DMS114 treated with DMSO at 0.1 percent for 48 hours (cell line): ENCODE measurements around the gene TRAK1.

Source experiments
- DNase-seq: peaks from one replicate; lab custom pipeline; 2025; ENCODE audit not compliant: unreplicated experiment; lab: John Stamatoyannopoulos, UW

Gene TRAK1

DNA sequence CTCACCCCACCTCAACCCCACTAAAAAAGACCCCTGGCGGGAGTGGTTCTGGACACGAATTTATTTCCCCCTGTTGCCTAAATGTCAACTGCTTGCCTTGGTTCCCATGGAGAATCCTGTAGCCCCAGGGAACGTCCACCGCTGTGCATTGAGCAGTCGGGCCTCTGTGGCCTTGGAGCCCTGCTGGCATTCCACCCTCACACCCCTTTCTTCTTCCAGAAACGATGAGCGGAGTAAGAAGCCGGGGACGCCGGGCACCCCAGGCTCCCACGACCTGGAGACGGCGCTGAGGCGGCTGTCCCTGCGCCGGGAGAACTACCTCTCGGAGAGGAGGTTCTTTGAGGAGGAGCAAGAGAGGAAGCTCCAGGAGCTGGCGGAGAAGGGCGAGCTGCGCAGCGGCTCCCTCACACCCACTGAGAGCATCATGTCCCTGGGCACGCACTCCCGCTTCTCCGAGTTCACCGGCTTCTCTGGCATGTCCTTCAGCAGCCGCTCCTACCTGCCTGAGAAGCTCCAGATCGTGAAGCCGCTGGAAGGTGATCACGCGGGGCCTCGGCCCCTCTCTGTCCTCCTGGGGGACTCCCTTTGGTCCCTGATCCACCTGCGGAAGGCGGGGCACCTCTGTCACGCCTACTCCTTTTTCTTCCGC is 111.2 kb downstream of the TRAK1 start:
- no peak for DNase-seq

DNA sequence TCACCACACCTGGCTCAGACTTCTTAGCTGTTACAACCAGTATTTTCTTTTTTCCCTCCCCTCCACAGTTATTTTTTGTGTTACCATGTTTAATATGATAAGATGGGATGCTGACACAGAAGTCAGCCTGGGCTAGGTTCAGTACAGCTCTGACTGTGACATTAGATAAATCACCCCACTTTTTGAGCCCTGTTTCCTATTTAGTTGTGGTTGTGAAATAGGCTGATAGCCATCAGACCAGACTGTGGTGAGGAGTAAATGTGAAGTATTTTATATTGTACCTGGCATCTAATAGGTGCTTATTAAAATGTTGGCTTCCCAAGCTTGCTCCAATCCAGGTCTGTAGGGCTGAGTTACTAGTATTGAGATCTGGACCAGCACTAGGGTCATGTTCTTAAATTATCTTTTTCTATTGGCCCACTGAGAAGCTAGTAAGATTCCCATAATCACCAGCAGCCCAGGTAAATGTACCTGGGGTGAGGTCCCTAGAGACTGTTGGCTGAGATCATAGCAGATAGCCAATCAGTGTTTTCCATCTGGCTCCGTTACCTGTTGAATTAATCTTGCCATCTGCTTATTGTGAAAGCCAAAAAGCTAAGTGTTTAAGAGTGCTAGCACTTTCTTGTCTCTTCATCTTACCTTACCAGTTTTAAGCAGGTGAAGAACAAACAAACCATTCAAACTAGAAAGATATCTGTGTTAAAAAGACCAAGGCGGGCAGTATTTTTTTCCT is 113.9 kb downstream of the TRAK1 start:
- DNase-seq: no peak

DNA sequence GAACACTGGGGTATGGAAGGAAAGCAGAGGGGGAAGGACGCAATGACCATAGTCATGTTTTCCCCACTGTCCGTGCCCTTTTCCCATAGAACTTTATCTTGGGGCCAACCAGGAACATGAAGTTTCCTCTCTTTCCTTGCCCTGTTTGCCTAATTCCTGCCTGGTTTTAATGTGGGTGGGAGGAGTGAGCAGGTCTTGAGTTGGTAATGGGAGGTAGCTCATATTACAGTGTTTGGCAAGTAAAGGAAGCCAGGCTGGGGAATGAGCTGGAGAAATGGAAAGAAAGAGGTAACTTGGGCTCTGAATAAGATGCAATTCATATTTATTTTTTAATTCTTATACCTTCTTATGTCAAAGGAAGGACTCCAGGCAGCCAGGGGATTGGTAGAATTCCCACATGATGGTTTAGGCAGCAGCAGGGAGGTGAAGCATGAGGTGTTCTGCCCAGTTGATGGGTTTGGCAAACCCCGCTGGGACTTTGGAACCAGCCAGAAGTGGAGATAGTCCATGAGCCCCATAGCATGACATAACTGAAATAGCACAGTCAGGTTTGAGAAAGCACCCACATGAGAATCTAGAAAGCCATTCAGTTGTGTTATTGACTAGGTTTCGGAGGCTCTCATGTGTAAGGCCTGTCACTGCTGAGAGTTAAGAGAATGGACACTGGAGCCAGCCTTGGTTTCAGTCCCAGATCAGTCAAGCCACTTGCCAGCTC is 114.8 kb downstream of the TRAK1 start:
- no peak for DNase-seq

DNA sequence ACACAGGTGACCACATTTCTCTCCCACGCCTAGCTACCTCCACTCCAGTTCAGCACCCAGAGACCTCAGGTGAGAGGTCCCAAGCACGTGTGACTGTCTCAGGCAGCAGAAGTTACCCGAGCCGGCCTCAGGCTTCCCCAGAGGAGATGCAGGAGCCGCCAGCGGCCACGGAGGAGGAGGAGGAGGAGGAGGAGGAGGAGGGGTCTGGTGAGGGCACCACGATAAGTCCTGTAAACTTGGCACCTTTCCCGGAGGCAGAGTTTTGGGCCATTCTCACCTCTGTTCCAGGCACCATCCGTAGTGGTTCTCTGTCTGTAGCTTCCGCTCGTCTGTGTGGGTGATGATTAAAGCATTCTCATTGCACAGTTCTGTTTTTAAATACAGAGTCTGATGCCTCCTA is 118.8 kb downstream of the TRAK1 start:
- no peak for DNase-seq

DNA sequence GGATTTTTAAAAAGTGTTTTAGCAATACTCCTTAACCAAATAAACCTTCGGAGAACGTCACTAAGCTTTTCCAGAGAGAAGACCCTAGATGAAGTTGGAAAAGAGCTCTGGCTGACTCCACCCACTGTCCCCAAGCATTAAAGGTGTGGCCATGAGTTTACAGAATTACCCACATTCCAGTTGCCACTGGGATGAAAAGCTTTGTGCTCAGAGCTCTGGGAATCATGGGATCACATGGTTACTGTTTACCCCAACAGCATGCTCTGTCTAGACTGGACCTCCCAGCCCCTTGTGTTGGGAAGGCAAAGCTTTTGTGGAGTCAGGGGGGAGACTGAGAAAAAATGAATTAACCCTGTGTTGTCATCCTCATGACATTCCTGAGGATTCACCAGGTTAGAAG is 119.6 kb downstream of the TRAK1 start:
- no peak for DNase-seq

DNA sequence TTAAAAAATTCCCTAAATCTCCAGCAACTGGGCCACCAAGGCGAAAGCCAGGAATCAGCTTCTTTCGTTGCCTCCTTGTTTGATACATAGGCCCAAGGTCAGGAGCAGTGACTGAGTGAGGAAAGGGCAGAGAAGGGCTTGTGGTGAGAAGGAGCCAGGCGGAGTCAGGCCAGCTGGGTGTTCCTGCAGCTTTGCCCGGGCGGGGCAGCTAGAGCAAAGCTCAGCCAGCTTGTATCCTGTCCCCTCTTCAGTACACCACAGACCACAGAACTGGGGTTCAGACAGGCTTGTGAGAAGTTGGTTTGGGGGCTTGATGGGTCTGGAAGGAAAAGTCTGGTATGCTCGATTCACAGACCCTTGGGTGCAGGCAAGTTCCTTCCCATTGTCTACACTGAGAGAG is 122.3 kb downstream of the TRAK1 start:
- no peak for DNase-seq

DNA sequence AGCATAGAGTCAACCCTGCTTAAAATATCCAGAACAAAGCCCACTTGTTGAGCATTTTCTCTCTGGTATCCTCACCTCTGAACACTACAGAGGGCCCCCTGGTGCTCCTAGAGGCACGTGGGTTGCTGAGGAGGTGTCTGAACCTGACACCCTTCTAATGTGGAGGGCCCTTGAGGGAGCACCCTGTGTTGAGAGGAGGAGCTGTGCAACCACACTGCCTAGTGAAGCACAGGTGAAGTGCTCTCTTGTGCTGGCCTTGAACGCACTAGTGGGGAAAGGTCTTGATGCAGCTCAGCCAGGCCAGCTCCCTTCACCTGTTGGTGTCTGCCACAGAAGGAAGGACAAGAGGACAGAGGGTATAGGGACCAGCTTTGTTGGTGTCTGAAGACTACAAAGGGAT is 122.9 kb downstream of the TRAK1 start:
- no peak for DNase-seq

DNA sequence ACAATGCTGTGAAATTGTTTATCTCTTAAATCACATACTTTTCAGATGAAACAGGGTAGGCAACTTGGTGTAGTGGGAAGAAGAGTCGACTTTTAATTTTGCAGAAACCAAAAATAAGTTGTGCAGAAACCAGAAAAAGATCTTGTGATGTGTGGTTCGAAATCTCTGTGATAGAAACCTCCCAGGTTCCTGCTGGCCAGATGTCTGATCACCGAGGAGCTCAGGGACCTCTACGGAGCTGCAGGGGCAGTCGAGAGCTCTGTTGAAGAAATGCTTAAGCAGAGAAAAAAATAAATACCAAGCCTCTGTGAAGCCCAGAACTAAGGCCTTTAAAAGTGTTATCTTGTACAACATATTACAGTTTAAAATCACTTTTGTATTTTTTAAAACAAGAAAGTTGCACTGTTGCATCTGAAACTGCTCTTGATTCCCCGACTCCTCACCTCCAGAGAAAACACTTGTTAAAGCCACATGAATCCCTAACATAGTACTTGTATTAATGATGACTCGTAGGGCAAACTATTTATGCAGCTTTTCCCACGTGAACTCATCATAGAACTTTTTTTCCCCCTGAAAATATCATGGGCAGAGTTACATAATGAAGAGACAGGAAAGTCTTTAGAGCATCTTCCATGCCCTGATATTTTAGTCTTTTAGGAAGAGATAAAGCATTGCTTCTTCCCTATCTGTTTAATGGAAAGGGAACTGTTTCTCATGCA is 123.6 kb downstream of the TRAK1 start:
- no peak for DNase-seq

DNA sequence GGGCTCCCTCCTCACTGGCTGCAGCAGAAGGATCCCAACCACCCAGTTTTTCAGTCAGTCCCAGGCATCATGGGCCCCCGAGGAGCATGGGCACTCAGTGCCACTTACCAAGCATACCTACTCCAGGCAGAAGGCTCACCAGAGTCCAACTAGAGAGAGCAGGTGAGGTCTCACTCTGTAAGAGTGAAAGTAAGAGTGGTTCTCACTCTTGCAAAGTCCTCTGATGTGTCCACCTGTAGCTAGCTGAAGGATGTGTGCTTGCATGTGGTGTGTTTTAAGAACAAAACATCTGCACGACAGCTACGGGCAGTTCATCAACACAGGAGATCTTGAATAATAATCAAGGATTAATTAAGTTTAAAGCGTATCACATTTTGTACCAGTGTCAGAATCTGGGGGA is 125.1 kb downstream of the TRAK1 start:
- no peak for DNase-seq

DNA sequence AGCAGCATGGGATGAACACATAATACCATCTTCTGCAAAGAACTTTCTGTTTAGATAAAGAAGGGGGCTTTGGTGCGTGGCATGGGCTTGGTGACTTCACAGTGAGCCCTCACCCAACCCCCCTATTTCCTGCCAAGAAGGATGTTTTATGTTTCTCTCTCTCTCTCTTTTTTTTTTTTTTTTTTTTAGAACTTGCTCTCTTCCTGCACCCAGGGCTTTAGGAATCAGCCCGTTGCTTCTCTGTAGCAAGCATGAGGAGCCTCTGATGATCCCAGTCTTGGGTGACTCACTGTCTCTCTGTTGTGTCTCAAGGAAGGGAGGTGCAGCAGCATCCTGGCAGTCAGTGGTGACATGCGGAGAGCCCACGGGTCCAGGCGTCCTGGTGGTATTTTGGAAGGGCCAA is 125.8 kb downstream of the TRAK1 start:
- no peak for DNase-seq

DNA sequence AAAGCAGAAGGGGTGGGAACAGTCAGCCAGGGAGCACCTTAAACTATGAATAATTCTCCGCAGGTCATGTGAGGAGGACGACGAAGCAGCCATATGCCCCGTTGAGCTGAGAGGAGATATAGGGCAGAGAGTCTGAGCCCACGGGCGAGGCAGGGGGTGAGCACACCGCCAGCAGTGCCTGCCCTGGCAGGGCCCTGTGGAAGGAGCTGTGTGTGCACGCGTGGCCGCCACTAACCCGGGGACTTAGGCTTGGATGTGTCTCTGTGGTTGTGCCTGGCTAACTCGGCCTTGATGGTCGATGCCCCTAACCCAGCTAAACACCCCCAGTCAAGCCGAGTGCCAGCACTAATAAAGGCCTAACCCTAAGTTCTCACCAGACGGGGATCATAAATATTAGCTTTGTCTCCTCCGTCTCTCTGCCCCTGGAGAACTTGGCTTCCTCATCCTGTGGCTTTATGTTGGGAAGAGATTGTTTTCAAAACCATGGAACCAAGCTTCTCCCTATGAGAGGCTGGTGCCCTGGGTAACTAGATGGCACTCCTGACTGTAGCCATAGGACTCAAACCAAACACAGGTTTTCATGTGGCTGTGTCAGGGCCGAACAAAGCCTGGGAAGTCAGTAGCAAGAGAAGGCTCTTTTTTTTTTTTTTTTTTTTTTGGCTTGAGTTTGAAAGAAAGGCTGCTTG is 129.4 kb downstream of the TRAK1 start:
- no peak for DNase-seq

DNA sequence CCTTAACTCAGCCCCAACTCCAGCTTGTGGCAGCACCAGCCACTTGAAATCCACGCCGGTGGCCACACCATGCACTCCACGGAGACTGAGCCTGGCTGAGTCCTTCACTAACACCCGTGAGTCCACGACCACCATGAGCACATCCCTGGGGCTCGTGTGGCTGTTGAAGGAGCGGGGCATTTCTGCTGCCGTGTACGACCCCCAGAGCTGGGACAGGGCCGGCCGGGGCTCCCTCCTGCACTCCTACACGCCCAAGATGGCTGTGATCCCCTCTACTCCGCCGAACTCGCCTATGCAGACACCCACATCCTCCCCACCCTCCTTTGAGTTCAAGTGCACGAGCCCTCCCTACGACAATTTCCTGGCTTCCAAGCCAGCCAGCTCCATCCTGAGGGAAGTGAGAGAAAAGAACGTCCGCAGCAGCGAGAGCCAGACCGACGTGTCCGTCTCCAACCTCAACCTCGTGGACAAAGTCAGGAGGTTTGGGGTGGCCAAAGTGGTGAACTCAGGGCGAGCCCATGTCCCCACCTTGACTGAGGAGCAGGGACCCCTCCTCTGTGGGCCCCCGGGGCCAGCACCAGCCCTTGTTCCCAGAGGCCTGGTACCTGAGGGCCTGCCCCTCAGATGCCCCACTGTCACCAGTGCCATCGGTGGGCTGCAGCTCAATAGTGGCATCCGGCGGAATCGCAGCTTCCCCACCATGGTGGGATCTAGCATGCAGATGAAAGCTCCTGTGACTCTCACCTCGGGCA is 132.0 kb downstream of the TRAK1 start:
- DNase-seq: no peak

DNA sequence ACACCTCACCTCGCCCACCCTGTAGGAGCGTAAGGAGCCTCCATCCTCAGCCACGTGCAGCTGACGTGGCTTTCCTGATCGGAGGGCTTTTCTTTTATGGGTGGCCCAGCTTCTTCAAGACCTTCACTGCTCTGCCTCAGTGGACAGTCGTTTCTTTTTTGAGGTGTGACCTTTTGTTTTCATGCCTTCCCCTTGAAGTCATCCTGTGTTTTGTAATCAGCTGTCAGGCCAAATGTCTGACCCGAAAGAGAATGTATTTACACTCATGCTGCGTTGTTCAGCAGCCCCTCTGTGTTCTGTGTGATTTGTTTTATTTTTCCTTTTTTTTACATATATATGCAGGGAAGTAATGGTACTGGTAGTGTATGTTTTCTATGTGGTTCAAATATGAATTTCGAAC is 133.0 kb downstream of the TRAK1 start:
- no peak for DNase-seq

DNA sequence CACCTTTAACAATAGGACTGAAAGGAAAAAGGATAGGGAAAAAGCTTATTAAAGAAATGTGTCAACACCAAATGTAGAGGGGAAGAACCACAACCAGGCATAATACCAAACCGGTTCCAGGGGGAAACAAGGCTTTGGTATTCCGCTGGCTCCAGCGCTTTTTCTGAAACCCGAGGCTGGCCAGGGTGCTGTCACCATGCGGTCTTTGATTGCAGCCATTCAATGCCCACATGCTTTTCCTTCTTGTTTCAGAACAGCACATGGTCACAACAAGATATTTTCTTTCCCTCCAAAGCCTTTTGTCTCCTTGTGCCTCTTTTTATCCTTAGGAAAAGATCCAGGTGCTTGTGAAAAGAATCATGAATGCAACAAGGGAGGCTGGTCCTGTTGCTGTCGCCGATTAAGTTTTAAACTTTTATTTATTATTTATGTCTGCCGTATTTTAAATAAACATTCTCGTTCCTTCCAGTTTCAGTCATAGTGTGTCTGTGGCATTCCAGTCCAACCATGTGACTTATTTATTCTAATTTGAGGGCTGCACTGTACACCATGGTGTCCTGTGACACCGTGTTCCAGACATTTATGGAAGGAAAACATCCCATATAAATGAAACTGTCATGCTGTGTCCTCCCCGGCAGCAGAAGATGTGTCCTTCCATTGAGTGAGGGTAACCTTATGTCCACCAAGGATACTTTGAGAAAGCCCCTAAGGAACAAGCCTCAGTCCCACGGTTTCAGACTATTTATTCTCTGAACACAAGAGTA is 133.7 kb downstream of the TRAK1 start:
- DNase-seq: no peak

DNA sequence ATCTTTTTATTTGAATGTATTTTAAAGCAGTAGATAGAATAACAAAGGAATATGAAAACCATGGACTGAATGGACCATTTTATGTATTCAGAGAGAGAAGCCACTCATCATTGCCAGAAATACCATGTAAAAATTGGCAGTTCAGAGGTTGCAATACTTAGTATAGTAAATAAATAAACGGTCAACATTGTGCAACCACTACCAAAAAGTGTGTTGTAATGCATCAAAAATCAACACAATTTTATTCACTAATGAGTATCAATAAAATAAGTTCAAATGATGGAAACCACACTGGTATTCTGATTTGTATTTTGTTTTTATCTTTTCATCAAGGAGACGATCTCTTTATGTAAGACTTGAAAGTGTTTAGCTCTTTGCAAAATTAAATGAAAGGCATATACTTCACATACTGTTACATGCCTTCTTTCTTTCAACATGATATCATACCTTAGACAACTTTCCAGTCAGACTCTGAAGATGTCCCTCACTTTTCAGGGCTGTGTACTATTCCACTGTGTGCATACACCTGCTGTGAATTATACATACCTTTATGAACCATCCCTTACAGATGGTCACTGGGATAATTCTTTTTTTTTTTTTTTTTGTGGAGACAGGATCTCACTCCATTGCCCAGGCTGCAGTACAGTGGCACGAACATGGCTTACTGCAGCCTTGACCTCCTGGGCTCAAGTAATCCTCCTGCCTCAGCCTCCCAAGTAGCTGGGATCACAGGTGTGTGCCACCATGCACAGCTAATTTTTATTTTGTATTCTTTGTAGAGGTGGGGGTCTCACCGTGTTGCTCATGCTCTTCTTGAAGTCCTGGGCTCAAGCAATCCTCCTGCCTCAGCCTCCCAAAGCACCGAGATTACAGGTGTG is 134.6 kb downstream of the TRAK1 start:
- DNase-seq: no peak

DNA sequence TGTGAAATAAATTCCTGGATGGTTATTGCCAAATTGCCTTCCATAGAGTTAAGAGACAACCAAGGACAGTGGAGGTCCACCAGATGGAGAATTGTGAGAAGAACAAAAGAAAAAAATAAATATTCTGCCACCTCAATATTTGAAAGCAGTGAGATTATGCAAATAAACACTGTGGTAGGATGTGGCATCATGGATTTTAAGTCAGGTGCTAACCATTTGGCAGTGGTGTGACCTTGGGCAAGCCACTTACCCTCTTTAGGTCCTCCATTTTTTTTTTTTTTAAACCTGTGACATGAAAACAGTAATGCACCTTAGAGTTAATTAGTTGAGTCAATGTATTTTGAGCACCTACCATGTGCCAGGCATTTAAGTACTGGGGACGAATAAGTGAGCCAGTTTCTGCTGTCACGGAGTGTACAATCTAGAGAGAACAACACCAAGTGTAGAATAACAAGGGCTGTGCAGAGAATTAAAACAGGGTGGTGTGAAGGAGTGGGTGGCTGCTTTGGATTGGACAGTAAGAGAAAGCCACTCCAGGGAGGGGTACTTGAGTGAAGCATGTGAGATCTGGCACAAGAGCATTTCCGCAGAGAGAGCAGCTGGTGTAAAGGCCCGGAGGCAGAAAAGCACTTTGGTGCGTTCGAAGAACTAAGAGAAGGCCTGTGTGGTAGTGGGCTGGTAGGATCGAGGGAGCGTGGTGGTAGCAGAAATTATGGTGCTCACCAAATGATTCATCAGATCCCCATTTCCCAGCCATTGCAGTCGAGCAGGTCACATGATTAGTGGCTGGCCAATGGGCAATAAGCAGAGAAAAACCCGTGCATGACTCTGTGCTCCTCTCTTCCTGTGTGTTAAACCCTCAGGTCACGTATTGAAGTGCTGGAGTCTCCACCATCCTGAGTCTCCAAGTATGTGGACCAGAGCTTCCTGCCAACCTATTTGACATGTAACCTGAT is 135.6 kb downstream of the TRAK1 start:
- no peak for DNase-seq

DNA sequence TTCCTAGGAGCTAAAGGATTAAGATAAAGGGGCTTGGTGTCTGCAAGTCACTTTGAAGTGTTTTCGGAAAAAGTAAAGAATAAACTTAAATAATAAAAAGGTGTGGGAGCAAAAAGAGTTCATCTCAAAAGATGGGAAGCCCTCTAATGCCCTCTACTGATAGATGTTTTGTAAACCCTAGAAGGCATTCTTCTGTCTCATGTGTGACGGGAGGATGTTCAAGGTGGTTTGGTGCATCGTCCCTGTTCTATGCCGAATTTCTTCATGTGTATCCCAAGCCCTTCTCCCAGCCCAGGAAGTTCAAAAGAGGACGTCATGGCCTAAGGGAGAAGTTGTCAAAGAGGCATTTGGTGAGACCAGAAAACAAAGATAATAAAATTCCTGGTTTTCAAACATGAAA is 137.6 kb downstream of the TRAK1 start:
- no peak for DNase-seq
